Osteocyte (in vitro differentiated cells): ENCODE data around the gene PRDX3. TPM values are rescaled to one million over a fixed set of nuclear protein-coding genes. Genes with fewer than 3 reads are reported as not detected.
"Not testable (repeated sequence)": the region's sequence is repeated elsewhere in the genome, so short reads cannot be mapped to it uniquely, and the experiment has no call there.

Experiments used
- DNase-seq: peaks from one replicate; pipeline ENCODE4 v3.0.0; 2021; ENCODE audit warnings: mixed read lengths; ENCODE audit not compliant: unreplicated experiment; ENCODE audit errors: extremely low spot score
- H3K27ac Mint-ChIP-seq: one replicate; pipeline ENCODE4 v1.8.0; 2021; ENCODE audit warnings: mild to moderate bottlenecking, mixed read lengths; ENCODE audit not compliant: unreplicated experiment
- H3K27me3 Mint-ChIP-seq: one replicate; pipeline ENCODE4 v1.8.0; 2021; ENCODE audit warnings: mixed read lengths; ENCODE audit not compliant: unreplicated experiment
- H3K36me3 Mint-ChIP-seq: one replicate; pipeline ENCODE4 v1.8.0; 2021; ENCODE audit warnings: mixed read lengths; ENCODE audit not compliant: unreplicated experiment
- H3K4me1 Mint-ChIP-seq: one replicate; pipeline ENCODE4 v1.8.0; 2021; ENCODE audit warnings: mixed read lengths; ENCODE audit not compliant: unreplicated experiment
- H3K4me3 Mint-ChIP-seq: one replicate; pipeline ENCODE4 v1.8.0; 2021; ENCODE audit warnings: mild to moderate bottlenecking, moderate library complexity, mixed read lengths; ENCODE audit not compliant: unreplicated experiment
- H3K9me3 Mint-ChIP-seq: one replicate; pipeline ENCODE4 v1.8.0; 2021; ENCODE audit warnings: mixed read lengths; ENCODE audit not compliant: unreplicated experiment
- CTCF ChIP-seq: fragments of 200-600 bp; sonication (generic); IDR thresholded peaks from 2 replicates; pipeline ENCODE4 v1.5.0; 2021; ENCODE audit warnings: antibody characterized with exemption, mild to moderate bottlenecking, moderate library complexity
- total RNA-seq: library from RNA; stranded (reverse); gene quantifications from 2 replicates; pipeline ENCODE4 v1.2.1, GENCODE V29; 2021

The PRDX3 gene
- total RNA-seq, 1 donor from 2014 or later, result 76.9 TPM

DNA sequence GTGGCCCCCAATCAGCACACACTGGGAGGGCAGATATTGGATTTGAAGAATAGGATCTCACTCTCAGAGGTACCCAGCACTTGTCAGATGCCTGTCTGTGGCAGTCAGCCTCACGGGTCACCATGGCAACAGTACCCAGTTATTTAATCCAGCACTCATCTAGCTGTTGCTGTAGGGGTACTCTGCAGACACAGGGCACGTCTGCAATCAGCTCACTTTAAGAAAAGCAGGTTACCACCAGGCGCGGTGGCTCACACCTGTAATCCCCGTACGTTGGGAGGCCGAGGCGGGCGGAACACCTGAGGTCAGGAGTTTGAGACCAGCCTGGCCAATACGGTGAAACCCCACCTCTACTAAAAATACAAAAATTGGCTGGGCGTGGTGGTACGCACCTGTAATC, 25.0 kb downstream of the PRDX3 start:
- Mint-ChIP-seq H3K27ac (no peak overlapping the region), H3K4me3 (no peak overlapping the region), H3K4me1 (no peaks in the 10 kb centered on the region), H3K27me3 (no peaks in the 10 kb centered on the region), H3K36me3 (peaks cover 20% of the 10 kb centered on the region), H3K9me3 (no peaks in the 10 kb centered on the region)
- TF ChIP-seq CTCF, result no peak
- no peak for DNase-seq

GRCh38 chr10:119153041-119153440, 25.6 kb downstream of the PRDX3 start:
- H3K36me3 Mint-ChIP-seq, result peaks cover 20% of the 10 kb centered on the region
- no peaks in the 10 kb centered on the region for H3K4me1 Mint-ChIP-seq
- H3K9me3 Mint-ChIP-seq, result no peaks in the 10 kb centered on the region
- no peak overlapping the region for H3K4me3 Mint-ChIP-seq
- H3K27ac Mint-ChIP-seq, result no peak overlapping the region
- no peak for DNase-seq
- no peaks in the 10 kb centered on the region for H3K27me3 Mint-ChIP-seq
- TF ChIP-seq CTCF, result no peak

GRCh38 chr10:119151601-119152000, 27.0 kb downstream of the PRDX3 start:
- H3K36me3 Mint-ChIP-seq, result peaks cover 16% of the 10 kb centered on the region
- H3K4me1 Mint-ChIP-seq, H3K27ac Mint-ChIP-seq, H3K9me3 Mint-ChIP-seq, H3K27me3 Mint-ChIP-seq, H3K4me3 Mint-ChIP-seq, DNase-seq: not testable (repeated sequence)

DNA sequence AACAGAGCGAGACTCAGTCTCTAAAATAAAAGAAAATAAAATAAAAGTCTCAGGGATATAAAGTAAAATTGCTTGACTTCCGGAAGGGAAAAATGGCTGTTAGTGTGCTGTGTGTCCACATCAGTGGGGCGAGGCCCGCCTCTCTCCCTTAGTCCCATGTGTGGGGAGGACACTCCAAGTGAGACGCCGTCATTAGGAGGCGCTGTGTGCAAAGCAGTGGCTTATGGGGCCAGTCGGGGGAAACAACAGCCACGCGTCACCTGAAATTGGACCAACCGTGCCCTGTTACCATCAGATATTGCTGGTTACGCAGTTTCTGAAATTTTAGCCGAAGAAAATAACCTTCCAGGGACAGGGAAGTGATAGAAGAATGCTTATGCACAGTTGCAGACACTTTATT, 28.9 kb downstream of the PRDX3 start:
- H3K9me3 Mint-ChIP-seq, result no peaks in the 10 kb centered on the region
- H3K4me1 Mint-ChIP-seq, result no peaks in the 10 kb centered on the region
- no peaks in the 10 kb centered on the region for H3K27me3 Mint-ChIP-seq
- no peak overlapping the region for H3K4me3 Mint-ChIP-seq
- H3K36me3 Mint-ChIP-seq, result peaks cover 10% of the 10 kb centered on the region
- no peak for TF ChIP-seq CTCF
- no peak overlapping the region for H3K27ac Mint-ChIP-seq
- DNase-seq, result no peak

DNA sequence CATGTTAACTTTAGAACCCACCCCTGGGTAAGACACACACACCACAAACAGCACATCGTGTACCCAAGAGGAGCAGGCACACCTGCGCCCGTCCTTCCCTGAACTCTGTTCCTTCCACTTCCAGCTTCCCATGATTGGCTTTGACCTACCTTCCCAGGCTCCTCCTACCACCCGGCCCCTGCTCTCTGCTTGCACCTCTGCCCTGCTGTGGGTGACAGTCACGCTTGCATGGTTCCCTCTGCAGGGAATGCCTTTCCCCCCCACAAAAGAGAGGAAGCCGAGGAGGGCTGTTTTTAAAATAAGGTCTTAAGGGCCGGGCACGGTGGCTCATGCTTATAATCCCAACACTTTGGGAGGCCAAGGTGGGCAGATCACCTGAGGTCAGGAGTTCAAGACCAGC, 29.5 kb downstream of the PRDX3 start:
- no peaks in the 10 kb centered on the region for H3K27me3 Mint-ChIP-seq
- H3K36me3 Mint-ChIP-seq, result peaks cover 10% of the 10 kb centered on the region
- H3K9me3 Mint-ChIP-seq, result no peaks in the 10 kb centered on the region
- no peak overlapping the region for H3K4me3 Mint-ChIP-seq
- no peak overlapping the region for H3K27ac Mint-ChIP-seq
- TF ChIP-seq CTCF, result no peak
- DNase-seq, result no peak
- H3K4me1 Mint-ChIP-seq, result no peaks in the 10 kb centered on the region

DNA sequence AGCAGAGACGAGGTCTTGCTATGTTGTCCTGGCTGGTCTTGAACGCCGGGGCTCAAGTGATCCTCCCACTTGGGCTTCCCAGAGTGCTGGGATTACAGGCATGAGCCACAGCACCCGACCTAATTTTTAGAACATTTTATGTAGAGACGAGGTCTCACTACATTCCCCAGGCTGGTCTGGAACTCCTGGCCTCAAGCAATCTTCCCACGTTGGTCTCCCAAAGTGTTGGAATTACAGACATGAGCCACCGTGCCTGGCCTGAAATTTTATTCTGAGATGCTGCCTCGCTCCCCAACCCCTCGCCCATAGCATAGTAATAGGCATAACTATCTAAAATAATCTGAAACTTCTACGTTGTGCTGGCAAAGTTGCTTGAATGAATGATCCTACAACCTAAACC, 35.0 kb downstream of the PRDX3 start:
- H3K27ac Mint-ChIP-seq, result no peak overlapping the region
- H3K36me3 Mint-ChIP-seq, result peaks cover 4% of the 10 kb centered on the region
- no peak overlapping the region for H3K4me3 Mint-ChIP-seq
- DNase-seq, result no peak
- TF ChIP-seq CTCF, result no peak
- H3K4me1 Mint-ChIP-seq, result no peaks in the 10 kb centered on the region
- H3K9me3 Mint-ChIP-seq, result no peaks in the 10 kb centered on the region
- H3K27me3 Mint-ChIP-seq, result no peaks in the 10 kb centered on the region
